GM19328 (cell line): ENCODE data around the gene RTL3.

Experiments
- ATAC-seq: cut with Tn5 transposase; IDR thresholded peaks from one replicate; pipeline ENCODE4 v1.9.1; 2021; ENCODE audit warnings: mild to moderate bottlenecking, moderate library complexity; ENCODE audit not compliant: unreplicated experiment

RTL3 gene

GRCh38 chrX:78619834-78620233 lies 39.3 kb downstream of the RTL3 start:
- ATAC-seq = no peak

- ATAC-seq = no peak
These were observed 40.1 kb downstream of the RTL3 start for GRCh38 chrX:78618987-78619386.

- no peak for ATAC-seq
These were observed 44.9 kb downstream of the RTL3 start for GRCh38 chrX:78614264-78614663.
